ENCODE results near the gene MTHFS. TPM values are rescaled to one million over a fixed set of nuclear protein-coding genes. Genes with fewer than 3 reads are reported as not detected.

MTHFS gene
- polyA plus RNA-seq, 1 donor from 2014 or later, result 9.0 TPM

DNA sequence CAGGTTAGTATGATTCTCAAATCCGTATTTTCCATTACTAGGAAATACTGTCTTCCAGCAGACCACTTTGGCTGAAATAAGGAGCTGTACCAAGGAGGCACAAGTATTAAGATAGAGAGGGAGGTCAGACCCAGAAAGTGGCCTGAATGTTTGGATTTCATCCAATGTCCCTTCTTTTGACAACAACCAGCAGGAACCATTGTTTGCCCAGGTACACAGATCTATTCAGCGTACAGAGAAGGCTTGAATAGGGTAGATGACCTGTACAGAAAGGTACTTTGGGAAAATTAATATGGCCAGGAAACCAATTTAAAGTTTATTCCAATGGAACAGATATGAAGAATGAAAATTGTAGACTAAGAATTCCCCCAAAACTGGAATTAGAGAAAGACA is 12.6 kb downstream of the MTHFS start:
- TF ChIP-seq, protein P1, sequence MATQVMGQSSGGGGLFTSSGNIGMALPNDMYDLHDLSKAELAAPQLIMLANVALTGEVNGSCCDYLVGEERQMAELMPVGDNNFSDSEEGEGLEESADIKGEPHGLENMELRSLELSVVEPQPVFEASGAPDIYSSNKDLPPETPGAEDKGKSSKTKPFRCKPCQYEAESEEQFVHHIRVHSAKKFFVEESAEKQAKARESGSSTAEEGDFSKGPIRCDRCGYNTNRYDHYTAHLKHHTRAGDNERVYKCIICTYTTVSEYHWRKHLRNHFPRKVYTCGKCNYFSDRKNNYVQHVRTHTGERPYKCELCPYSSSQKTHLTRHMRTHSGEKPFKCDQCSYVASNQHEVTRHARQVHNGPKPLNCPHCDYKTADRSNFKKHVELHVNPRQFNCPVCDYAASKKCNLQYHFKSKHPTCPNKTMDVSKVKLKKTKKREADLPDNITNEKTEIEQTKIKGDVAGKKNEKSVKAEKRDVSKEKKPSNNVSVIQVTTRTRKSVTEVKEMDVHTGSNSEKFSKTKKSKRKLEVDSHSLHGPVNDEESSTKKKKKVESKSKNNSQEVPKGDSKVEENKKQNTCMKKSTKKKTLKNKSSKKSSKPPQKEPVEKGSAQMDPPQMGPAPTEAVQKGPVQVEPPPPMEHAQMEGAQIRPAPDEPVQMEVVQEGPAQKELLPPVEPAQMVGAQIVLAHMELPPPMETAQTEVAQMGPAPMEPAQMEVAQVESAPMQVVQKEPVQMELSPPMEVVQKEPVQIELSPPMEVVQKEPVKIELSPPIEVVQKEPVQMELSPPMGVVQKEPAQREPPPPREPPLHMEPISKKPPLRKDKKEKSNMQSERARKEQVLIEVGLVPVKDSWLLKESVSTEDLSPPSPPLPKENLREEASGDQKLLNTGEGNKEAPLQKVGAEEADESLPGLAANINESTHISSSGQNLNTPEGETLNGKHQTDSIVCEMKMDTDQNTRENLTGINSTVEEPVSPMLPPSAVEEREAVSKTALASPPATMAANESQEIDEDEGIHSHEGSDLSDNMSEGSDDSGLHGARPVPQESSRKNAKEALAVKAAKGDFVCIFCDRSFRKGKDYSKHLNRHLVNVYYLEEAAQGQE (IDR thresholded peaks at IDR 0.05; ENCODE audit: borderline replicate concordance), result no peak
- TF ChIP-seq EP300 (conservative IDR thresholded peaks at IDR 0.05; ENCODE audit: poor library complexity, severe bottlenecking) (no peak), RAD21 (conservative IDR thresholded peaks at IDR 0.05) (no peak), SMC3 (conservative IDR thresholded peaks at IDR 0.05; ENCODE audit: poor library complexity) (no peak), MXI1 (conservative IDR thresholded peaks at IDR 0.05; ENCODE audit: poor library complexity, severe bottlenecking) (no peak), EZH2 (IDR thresholded peaks at IDR 0.05; ENCODE audit: borderline replicate concordance, insufficient read depth, low read length, poor library complexity, severe bottlenecking) (no peak), POLR2AphosphoS5 (IDR thresholded peaks at IDR 0.05) (no peak), TAF1 (IDR thresholded peaks at IDR 0.05; ENCODE audit: low read depth) (no peak)
- TF ChIP-seq, protein P2, sequence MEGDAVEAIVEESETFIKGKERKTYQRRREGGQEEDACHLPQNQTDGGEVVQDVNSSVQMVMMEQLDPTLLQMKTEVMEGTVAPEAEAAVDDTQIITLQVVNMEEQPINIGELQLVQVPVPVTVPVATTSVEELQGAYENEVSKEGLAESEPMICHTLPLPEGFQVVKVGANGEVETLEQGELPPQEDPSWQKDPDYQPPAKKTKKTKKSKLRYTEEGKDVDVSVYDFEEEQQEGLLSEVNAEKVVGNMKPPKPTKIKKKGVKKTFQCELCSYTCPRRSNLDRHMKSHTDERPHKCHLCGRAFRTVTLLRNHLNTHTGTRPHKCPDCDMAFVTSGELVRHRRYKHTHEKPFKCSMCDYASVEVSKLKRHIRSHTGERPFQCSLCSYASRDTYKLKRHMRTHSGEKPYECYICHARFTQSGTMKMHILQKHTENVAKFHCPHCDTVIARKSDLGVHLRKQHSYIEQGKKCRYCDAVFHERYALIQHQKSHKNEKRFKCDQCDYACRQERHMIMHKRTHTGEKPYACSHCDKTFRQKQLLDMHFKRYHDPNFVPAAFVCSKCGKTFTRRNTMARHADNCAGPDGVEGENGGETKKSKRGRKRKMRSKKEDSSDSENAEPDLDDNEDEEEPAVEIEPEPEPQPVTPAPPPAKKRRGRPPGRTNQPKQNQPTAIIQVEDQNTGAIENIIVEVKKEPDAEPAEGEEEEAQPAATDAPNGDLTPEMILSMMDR (IDR thresholded peaks at IDR 0.05; ENCODE audit: poor library complexity, severe bottlenecking), result no peak
- Histone ChIP-seq H3K4me2 (ENCODE audit: low read length) (no peak overlapping the region), H2AFZ (ENCODE audit: low read depth, low read length) (no peak overlapping the region), H3K27ac (ENCODE audit: low read length) (no peak overlapping the region), H3K9me2 (ENCODE audit: insufficient read depth, low read length) (no peaks in the 10 kb centered on the region), H3K27me3 (ENCODE audit: insufficient read depth, low read depth, low read length) (no peaks in the 10 kb centered on the region), H3K36me3 (ENCODE audit: insufficient read depth, low read length) (no peaks in the 10 kb centered on the region), H3F3A (ENCODE audit: insufficient read depth, low read length, poor library complexity, severe bottlenecking) (no peaks in the 10 kb centered on the region), H3K9ac (ENCODE audit: low read length) (no peak overlapping the region), H4K20me1 (ENCODE audit: insufficient read depth) (no peaks in the 10 kb centered on the region), H3K79me2 (replicated peaks; ENCODE audit: insufficient read depth, low read length) (no peaks in the 10 kb centered on the region), H3K4me3 (ENCODE audit: low read length) (no peak overlapping the region), H3K9me3 (ENCODE audit: low read length) (no peaks in the 10 kb centered on the region)

DNA sequence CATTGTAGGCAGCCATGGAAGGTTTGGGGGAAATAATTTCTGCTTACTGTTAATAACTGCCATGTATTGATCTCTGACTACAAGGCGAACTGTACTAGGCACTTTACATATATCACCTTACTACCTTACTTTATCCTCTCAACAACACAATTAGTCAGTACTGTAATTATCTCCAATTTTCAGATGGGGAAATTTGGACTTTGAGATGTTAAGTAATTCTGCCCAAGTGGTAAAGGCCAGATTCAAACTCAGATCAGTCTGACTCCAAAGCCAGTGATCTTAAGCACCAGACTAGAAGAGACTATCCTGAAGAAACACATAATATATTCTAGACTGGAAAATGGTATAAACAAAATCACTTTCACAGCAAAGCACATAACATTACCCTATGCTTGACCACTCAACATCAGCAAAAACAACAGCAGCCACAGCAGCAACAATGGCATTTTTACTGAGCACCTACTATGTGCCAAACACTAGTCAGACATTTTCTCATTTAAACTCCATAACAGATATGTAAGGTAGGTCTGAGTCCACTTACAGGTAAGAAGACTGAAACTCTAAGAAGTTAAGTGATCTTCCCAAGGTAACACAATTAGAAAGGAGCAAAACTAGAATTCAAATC is 13.1 kb downstream of the MTHFS start:
- no peak overlapping the region for H2AFZ ChIP-seq (ENCODE audit: low read depth, low read length)

More for the DNA sequence above, 13.1 kb downstream of the MTHFS start:
- Histone ChIP-seq H4K20me1 (ENCODE audit: insufficient read depth) (no peaks in the 10 kb centered on the region), H3F3A (ENCODE audit: insufficient read depth, low read length, poor library complexity, severe bottlenecking) (no peaks in the 10 kb centered on the region), H3K27ac (ENCODE audit: low read length) (no peak overlapping the region), H3K36me3 (ENCODE audit: insufficient read depth, low read length) (no peaks in the 10 kb centered on the region), H3K9ac (ENCODE audit: low read length) (no peak overlapping the region), H3K9me3 (ENCODE audit: low read length) (no peaks in the 10 kb centered on the region), H3K4me2 (ENCODE audit: low read length) (no peak overlapping the region), H3K27me3 (ENCODE audit: insufficient read depth, low read depth, low read length) (no peaks in the 10 kb centered on the region), H3K79me2 (replicated peaks; ENCODE audit: insufficient read depth, low read length) (no peaks in the 10 kb centered on the region), H3K9me2 (ENCODE audit: insufficient read depth, low read length) (no peaks in the 10 kb centered on the region), H3K4me3 (ENCODE audit: low read length) (no peak overlapping the region)
- no peak for TF ChIP-seq TAF1 (IDR thresholded peaks at IDR 0.05; ENCODE audit: low read depth)
